Measurements from ENCODE around the gene TMCC1. TPM values are rescaled to one million over a fixed set of nuclear protein-coding genes. Genes with fewer than 3 reads are reported as not detected.
"Not testable (repeated sequence)": the region's sequence is repeated elsewhere in the genome, so short reads cannot be mapped to it uniquely, and the experiment has no call there.

Gene TMCC1
- total RNA-seq, 2 donors from 2014 or later: 21.5 to 34.5 TPM

GRCh38 chr3:129701161-129701560 is 192.3 kb downstream of the TMCC1 start:
- Mint-ChIP-seq H3K27me3 (no peaks in the 10 kb centered on the region), H3K9me3 (no peaks in the 10 kb centered on the region)

GRCh38 chr3:129699612-129700011 is 193.9 kb downstream of the TMCC1 start:
- H3K27me3 Mint-ChIP-seq: no peaks in the 10 kb centered on the region
- ATAC-seq (no peak), DNase-seq (ENCODE audit: low spot score) (no peak)
- no peaks in the 10 kb centered on the region for H3K9me3 Mint-ChIP-seq
- no peak overlapping the region for H3K4me3 Mint-ChIP-seq
- peaks cover 4 to 12% of the 10 kb centered on the region in 2 donors for H3K4me1 Mint-ChIP-seq (ENCODE audit: low read depth in 2 of 2)
- H3K27ac Mint-ChIP-seq: no peak overlapping the region
- peaks cover 4% of the 10 kb centered on the region for H3K36me3 Mint-ChIP-seq

More at GRCh38 chr3:129701161-129701560, 192.3 kb downstream of the TMCC1 start:
- ATAC-seq (no peak), DNase-seq (ENCODE audit: low spot score) (no peak)
- H3K36me3 Mint-ChIP-seq: peaks cover 4% of the 10 kb centered on the region
- peaks cover 8 to 9% of the 10 kb centered on the region in 2 donors for H3K4me1 Mint-ChIP-seq (ENCODE audit: low read depth in 2 of 2)
- no peak overlapping the region for H3K4me3 Mint-ChIP-seq
- H3K27ac Mint-ChIP-seq: no peak overlapping the region

- Mint-ChIP-seq H3K27ac (no peak overlapping the region), H3K27me3 (no peaks in the 10 kb centered on the region), H3K4me1 (ENCODE audit: low read depth in 2 of 2) (peaks cover 4 to 12% of the 10 kb centered on the region in 2 donors), H3K4me3 (no peak overlapping the region), H3K36me3 (peaks cover 4% of the 10 kb centered on the region), H3K9me3 (no peaks in the 10 kb centered on the region)
- no peak for DNase-seq (ENCODE audit: low spot score)
- no peak for ATAC-seq
These were observed 194.3 kb downstream of the TMCC1 start for GRCh38 chr3:129699199-129699598.

DNA sequence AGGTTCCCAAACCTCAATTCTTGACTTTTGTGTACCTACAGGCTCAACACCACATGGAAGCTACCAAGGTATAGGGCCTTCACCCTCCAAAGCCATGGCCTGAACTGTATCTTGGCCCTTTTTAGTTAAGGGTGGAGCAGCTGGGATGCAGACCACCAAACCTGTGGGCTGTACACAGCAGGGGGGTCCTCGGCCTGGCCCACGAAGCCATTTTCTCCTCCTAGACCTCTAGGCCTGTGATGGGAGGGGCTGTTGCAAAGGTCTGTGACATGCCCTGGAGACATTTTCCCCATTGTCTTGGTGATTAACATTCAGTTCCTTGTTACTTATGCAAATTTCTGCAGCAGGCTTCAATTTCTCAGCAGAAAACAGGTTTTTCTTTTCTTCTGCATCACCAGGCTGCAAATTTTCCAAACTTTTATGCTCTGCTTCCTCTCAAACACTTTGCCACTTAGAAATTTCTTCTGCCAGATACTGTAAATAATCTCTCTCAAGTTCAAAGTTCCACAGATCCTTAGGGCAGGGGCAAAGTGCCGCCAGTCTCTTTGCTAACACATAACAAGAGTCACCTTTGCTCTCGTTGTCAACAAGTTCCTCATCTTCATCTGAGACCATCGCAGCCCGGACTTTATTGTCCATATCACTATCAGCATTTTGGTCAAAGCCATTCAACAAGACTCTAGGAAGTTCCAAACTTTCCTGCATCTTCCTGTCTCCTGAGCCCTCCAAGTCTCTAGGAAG is 196.1 kb downstream of the TMCC1 start:
- ATAC-seq (no peak), DNase-seq (ENCODE audit: low spot score) (no peak)
- Mint-ChIP-seq H3K4me3 (no peak overlapping the region), H3K4me1 (ENCODE audit: low read depth in 2 of 2) (peaks cover 0 to 8% of the 10 kb centered on the region in 2 donors), H3K27ac (no peak overlapping the region), H3K36me3 (peaks cover 4% of the 10 kb centered on the region), H3K9me3 (no peaks in the 10 kb centered on the region), H3K27me3 (no peaks in the 10 kb centered on the region)

GRCh38 chr3:129696430-129696829 is 197.1 kb downstream of the TMCC1 start:
- not testable (repeated sequence) for H3K4me1 Mint-ChIP-seq (ENCODE audit: low read depth in 2 of 2); DNase-seq (ENCODE audit: low spot score); H3K36me3 Mint-ChIP-seq

DNA sequence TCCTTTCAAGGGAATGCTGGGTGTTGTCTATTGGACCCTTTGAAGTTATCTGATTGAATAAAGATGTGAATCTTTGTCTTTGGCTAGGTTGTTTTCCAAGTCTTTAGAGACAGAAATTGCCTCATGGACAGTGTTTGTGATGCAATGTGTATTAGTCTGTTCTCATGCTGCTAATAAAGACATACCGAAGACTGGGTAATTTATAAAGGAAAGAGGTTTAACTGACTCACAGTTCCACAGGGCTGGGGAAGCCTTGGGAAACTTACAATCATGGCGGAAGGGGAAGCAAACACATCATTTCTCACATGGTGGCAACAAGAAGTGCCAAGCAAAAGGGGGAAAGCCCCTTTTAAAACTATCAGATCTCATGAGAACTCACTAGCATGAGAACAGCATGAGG is 198.3 kb downstream of the TMCC1 start:
- no peak for DNase-seq (ENCODE audit: low spot score)
- Mint-ChIP-seq H3K27me3 (no peaks in the 10 kb centered on the region), H3K36me3 (peaks cover 4% of the 10 kb centered on the region), H3K4me1 (ENCODE audit: low read depth in 2 of 2) (peaks cover 9% of the 10 kb centered on the region in 2 donors), H3K9me3 (no peaks in the 10 kb centered on the region), H3K27ac (no peak overlapping the region), H3K4me3 (no peak overlapping the region)
- no peak for ATAC-seq

More at GRCh38 chr3:129696430-129696829, 197.1 kb downstream of the TMCC1 start:
- not testable (repeated sequence) for H3K27me3 Mint-ChIP-seq, H3K9me3 Mint-ChIP-seq, ATAC-seq, H3K27ac Mint-ChIP-seq, H3K4me3 Mint-ChIP-seq

- Mint-ChIP-seq H3K27ac (no peak overlapping the region), H3K36me3 (peaks cover 4% of the 10 kb centered on the region), H3K4me1 (ENCODE audit: low read depth in 2 of 2) (peaks cover 9 to 11% of the 10 kb centered on the region in 2 donors), H3K9me3 (no peaks in the 10 kb centered on the region), H3K4me3 (no peak overlapping the region), H3K27me3 (no peaks in the 10 kb centered on the region)
- DNase-seq (ENCODE audit: low spot score) (no peak), ATAC-seq (no peak)
These were observed 199.3 kb downstream of the TMCC1 start for GRCh38 chr3:129694228-129694627.

DNA sequence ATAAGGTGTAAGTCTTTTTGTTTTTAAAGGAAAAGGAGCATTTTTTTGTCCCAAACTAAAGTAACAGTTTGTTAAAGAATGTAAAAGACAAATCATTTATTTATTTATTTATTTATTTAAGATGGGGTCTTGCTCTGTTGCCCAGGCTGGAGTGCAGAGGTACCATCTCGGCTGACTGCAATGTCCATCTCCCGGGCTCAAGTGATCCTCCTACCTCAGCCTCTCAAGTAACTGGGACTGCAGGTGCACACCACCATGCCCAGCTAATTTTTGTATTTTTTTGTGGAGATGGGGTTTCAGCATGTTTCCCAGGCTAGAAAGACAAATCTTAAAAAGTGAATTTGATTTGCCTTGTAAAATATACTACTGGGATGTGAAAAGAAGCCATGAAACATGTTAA is 200.8 kb downstream of the TMCC1 start:
- no peaks in the 10 kb centered on the region for H3K27me3 Mint-ChIP-seq
- peaks cover 2% of the 10 kb centered on the region for H3K36me3 Mint-ChIP-seq
- H3K4me3 Mint-ChIP-seq: no peak overlapping the region
- H3K9me3 Mint-ChIP-seq: no peaks in the 10 kb centered on the region
- no peak overlapping the region for H3K27ac Mint-ChIP-seq
- H3K4me1 Mint-ChIP-seq (ENCODE audit: low read depth in 2 of 2): peaks cover 9 to 11% of the 10 kb centered on the region in 2 donors
- ATAC-seq (no peak), DNase-seq (ENCODE audit: low spot score) (no peak)

- DNase-seq (ENCODE audit: low spot score) (no peak), ATAC-seq (no peak)
- H3K9me3 Mint-ChIP-seq: no peaks in the 10 kb centered on the region
- no peak overlapping the region for H3K4me3 Mint-ChIP-seq
- H3K27ac Mint-ChIP-seq: no peak overlapping the region
- H3K27me3 Mint-ChIP-seq: no peaks in the 10 kb centered on the region
- peaks cover 9 to 11% of the 10 kb centered on the region in 2 donors for H3K4me1 Mint-ChIP-seq (ENCODE audit: low read depth in 2 of 2)
- H3K36me3 Mint-ChIP-seq: no peaks in the 10 kb centered on the region
These were observed 202.5 kb downstream of the TMCC1 start for GRCh38 chr3:129690963-129691362.

- H3K27ac Mint-ChIP-seq: peak overlapping the region in 1 of 2 donors; percentile 11
- DNase-seq (ENCODE audit: low spot score): no peak
- H3K4me3 Mint-ChIP-seq: no peak overlapping the region
- H3K4me1 Mint-ChIP-seq (ENCODE audit: low read depth in 2 of 2): peaks cover 9 to 11% of the 10 kb centered on the region in 2 donors
- H3K36me3 Mint-ChIP-seq: no peaks in the 10 kb centered on the region
- H3K9me3 Mint-ChIP-seq: no peaks in the 10 kb centered on the region
- H3K27me3 Mint-ChIP-seq: no peaks in the 10 kb centered on the region
- peak; percentile 79 for ATAC-seq
These were observed 203.1 kb downstream of the TMCC1 start for GRCh38 chr3:129690406-129690805.

DNA sequence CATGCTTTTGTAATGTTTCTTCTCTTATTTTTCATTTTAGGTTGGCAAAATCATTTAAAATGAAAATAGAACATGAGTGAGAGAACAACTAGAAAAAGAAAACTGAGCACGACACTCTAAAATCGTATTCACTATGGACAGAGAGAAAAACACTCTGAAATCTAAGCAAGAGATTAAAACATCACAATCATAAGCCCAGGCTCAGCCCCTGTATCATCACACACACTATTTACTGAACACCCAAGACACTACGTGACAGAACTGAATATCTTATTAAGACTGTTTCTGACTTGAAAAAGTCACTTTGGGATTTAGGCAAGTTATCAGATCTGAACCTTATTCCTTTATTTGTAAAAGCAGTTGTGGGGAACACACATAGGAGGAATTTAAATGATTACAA is 204.5 kb downstream of the TMCC1 start:
- H3K4me3 Mint-ChIP-seq: no peak overlapping the region
- H3K27me3 Mint-ChIP-seq: no peaks in the 10 kb centered on the region

DNA sequence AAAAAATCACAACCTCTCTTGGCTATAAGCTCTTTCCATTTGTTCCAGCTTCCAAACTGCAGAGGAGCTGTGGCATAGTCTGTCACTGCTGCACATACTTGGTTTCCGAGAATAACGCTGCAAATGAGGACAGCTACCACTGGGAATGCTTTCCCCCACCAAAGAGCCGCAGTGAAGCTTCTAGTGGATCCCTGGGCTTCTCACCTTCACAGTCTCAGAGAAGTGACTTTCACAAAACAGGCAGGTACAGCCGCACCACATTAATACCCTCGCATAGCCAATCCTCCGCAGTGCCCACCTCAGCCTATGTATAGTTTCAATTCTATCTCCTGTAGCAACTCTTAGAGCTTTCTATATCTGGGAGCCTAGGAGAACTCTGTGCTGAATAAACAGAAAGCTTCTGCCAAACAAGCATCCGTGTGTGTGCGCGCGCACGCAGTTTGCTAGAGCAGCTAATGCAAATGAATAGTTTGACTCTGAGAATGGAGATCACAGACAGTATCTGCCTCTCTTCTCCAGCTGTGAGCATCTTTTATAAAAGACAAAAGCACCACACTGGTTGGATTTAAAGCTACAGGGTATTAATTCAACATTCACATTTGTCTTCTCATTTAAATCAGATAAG is 205.1 kb downstream of the TMCC1 start:
- Mint-ChIP-seq H3K27ac (no peak overlapping the region), H3K9me3 (no peaks in the 10 kb centered on the region), H3K4me3 (no peak overlapping the region), H3K27me3 (no peaks in the 10 kb centered on the region), H3K4me1 (ENCODE audit: low read depth in 2 of 2) (peaks cover 6 to 11% of the 10 kb centered on the region in 2 donors), H3K36me3 (no peaks in the 10 kb centered on the region)
- ATAC-seq (no peak), DNase-seq (ENCODE audit: low spot score) (no peak)

More for the DNA sequence above, 204.5 kb downstream of the TMCC1 start:
- H3K9me3 Mint-ChIP-seq: no peaks in the 10 kb centered on the region
- H3K4me1 Mint-ChIP-seq (ENCODE audit: low read depth in 2 of 2): peaks cover 6 to 11% of the 10 kb centered on the region in 2 donors
- no peaks in the 10 kb centered on the region for H3K36me3 Mint-ChIP-seq
- ATAC-seq: no peak
- no peak for DNase-seq (ENCODE audit: low spot score)
- H3K27ac Mint-ChIP-seq: no peak overlapping the region

DNA sequence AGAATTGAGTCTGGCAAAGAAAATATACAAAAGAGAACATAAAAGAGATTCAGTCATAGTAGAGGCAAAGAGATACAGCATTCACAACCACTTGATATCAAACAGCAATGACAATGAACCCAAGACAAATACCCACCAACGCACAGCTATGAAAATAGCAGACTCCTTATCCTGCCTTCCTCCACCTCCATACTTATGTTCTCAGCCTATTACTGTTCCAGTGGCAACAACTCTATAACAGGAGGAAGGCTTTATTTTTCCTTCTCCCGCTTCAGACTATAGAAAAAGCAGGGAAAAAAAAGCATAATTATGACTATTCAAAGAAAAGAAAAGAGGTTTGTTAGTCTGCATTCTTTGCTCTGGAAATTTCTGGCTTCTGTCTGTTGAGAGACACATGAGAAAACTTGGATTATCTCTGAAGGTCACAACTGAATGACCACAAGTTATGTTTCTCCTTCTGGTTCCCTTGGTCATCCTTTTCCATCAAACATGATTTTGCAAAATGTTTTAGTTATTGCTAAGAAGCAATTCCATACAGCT is 205.9 kb downstream of the TMCC1 start:
- Mint-ChIP-seq H3K4me1 (ENCODE audit: low read depth in 2 of 2) (peaks cover 6 to 11% of the 10 kb centered on the region in 2 donors), H3K36me3 (no peaks in the 10 kb centered on the region), H3K9me3 (no peaks in the 10 kb centered on the region), H3K27me3 (no peaks in the 10 kb centered on the region), H3K4me3 (no peak overlapping the region), H3K27ac (no peak overlapping the region)
- DNase-seq (ENCODE audit: low spot score): no peak
- no peak for ATAC-seq

- no peak for DNase-seq (ENCODE audit: low spot score)
- H3K4me1 Mint-ChIP-seq (ENCODE audit: low read depth in 2 of 2): peaks cover 6 to 11% of the 10 kb centered on the region in 2 donors
- H3K27ac Mint-ChIP-seq: no peak overlapping the region
- no peak for ATAC-seq
- no peaks in the 10 kb centered on the region for H3K36me3 Mint-ChIP-seq
- H3K27me3 Mint-ChIP-seq: no peaks in the 10 kb centered on the region
- no peaks in the 10 kb centered on the region for H3K9me3 Mint-ChIP-seq
- H3K4me3 Mint-ChIP-seq: no peak overlapping the region
These were observed 206.6 kb downstream of the TMCC1 start for GRCh38 chr3:129686941-129687340.

Measured in natural killer cell treated with Interleukin-12 subunit alpha and Interleukin-12 subunit beta and Interleukin-15 and Interleukin-18, amount 100 ng/mL, for 72 hours (primary cell).